Stimulated activated CD4-positive, alpha-beta T cell treated with anti-CD3 and anti-CD28 coated beads, Interleukin-12 subunit alpha, Interleukin-12 subunit beta, amount 100 ng/mL, for 48 hours (primary cell): ENCODE measurements around the gene TMEM178A.

Experiments
- DNase-seq, 3 donors: peaks; one replicate each; pipeline ENCODE4 v3.0.0-alpha.2; 2020; ENCODE audit warnings: low read depth in 2 of 3, low spot score in 1 of 3

Gene TMEM178A

DNA sequence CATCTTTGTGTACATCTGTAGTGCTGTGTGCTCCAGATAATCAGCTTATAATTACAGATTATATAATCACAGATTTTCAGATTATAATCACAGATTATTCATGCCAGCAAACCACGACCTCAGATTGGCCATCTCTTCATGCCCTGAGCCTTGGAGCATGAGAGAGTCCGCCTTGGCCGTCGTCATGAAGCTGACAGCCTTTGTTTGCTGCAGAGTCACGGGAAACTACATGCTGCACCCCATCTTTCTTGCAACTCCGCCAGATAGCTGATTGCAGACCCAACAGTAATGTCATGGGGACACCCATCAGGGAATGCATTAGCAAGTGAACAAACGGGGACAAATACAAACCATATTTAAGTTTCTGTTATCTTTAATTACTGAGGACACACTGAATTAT lies 7.3 kb downstream of the TMEM178A start:
- no peak for DNase-seq

DNA sequence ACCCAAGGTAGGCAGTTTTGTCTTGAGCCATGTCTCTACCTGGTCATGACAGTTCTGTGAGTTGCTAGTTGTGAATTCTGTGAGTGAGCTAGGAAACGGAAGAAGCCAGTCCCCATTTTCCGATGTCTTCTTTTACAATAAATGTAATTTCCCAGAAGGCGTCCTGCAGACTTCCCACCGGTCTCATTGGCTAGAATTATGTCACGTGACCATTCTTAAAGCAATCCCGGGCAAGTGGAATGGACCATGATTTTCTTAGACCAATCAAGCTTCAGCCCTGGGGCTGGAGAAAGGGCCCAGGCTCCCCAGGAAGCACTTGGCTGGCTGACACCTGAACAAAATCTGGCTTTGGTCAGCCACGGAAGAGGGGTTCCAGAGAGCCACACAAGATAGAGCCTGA lies 10.6 kb downstream of the TMEM178A start:
- DNase-seq, result no peak

DNA sequence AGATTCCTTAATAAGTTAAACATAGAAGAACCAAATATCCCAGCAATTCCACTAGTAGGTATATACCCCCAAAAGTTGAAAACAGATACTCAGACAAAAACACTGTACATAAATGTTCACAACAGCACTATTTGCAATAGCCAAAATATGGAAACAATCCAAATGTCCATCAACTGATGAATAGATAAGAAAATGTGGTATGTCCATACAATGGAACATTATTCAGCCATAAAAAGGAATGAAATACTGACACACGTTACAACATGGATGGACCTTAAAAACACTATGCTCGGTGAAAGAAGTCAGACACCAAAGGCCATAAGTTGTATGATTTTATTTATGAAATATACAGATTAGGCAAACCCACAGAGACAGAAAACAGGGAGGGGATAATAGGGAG lies 12.5 kb downstream of the TMEM178A start:
- DNase-seq, result no peak

DNA sequence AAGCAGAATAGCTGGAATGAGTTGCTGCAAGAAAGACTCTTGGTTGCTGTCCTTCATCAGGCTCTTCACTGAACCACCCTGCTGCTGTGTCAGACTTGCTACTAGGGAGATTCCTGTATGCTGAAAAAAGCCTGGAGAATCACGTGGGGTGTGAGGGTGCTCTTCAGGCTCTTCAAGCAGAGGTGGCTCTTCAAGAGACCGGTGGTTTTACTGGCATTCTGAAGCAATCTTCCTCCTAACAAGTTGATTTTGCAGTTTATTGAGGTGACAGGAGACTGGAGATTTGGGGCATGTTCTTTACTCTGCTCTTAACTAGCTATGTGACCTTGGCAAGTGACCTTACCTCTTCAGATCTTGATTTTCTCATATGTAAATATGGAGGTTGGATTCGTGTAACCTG lies 14.1 kb downstream of the TMEM178A start:
- DNase-seq, result no peak

DNA sequence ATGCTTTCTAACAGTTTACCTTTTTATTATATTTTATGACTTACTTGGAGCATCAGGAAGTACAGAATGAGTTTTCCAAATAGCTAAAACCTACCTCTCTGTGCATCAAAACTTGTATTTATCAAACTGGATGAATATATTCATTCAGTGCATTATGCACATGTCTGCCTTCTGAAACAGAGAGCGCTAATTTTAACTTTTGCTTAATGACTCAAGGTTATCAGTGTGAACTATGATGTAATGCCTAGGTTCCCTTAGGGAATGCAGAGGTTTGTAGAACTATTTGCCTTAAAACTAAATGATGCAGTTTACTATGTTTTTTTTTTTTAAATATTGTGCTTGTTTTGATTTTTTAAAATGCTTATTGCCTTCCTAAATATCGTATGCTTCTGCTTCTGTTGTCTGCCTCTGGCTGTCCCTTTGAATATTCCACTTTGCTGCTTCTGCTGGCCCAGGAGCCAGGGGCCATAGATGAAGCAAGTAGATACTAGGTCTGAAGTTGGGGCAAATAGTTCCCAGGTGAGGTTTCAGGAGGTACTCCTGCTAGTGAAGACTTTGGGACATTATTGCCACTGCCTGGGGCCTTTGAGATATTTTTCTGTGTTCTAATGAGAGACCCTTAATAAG lies 16.5 kb downstream of the TMEM178A start:
- DNase-seq, result no peak

DNA sequence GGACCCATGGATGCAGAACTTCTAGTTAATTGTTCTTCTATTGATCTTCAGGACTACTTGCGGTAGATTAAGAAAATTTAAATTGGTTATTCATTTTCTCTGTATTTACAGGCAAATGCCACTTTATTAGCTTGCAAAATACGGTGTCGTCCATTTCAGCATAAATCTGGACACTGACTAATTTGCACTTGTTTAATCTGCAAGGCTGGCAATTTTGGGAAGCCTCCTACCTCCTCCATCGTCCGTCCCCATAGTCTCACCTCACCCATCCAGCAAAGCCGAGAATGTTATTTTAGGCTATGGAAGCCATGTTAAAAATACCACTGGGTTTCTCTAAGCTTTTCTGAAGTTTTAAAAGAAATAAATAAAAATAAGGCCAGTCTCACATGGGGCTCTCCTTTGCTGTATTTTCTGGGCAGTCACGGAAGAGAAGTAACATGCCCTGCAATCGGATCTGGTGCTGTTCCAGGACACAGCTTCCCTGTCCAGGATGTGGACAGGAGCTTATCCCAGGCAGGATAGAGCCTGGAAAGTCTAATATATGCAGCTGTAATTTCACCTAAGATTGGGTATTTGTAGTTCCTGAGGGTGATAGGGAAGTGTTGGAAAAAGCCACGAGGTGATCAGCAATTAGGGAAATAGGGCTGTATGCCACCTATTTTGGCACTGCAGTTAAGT lies 17.4 kb downstream of the TMEM178A start:
- no peak for DNase-seq

DNA sequence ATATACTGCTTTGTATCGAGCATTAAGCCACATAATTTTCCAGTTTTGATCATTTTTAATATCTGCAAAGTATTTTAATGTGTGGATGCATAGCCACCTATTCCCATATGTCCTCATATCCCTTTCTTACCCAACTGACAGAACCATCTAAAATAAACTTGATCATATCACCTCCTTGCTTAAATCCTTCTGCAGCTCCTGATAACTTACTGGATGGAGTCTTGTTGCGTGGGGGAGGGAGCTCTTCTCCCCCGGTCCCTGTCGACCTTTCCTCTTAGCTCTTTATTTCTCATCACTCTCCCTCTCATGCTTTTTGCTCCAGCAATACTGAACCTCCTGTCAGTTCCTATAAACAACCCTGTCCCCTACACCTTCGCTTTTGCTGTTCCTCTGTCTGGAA lies 18.7 kb downstream of the TMEM178A start:
- DNase-seq, result no peak

DNA sequence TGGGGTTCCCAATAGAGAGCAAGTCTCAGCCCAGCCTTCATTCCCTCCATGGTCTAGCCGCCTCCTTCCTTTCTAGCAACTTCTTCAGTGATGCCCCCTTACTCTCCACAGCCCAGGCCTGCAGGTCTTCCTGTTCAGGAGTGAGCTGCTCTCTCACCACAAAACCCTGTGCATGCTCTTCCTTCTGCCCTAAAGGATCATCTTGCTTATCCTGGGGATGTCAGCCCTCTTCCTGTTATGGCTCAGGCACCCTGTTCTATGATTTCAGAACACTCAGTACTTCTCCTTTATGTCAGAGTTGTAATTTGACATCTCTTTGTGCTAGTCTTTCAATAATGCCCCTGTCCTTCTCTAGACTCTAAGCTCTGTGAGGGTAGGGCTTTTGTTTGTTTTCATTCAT lies 19.4 kb downstream of the TMEM178A start:
- DNase-seq, result no peak

DNA sequence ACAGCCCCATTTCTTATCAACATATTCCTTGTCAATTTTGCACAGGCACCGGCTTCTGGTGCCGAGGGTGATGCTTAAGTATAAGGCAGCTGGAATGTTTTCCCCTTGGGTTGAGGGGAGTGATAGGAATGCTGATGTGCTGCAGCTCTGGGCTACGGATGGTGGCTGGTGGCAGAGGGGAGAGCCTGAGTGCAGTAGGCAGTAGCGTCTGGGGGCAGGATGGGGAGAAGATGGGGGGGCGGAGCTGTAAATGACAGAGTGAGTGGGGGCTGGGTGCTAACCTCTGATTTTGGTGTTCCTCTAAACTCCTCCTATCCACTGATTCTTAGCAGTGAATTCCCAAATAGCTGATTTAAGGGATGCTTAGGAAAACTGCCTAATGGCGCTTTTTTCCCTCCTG lies 20.7 kb downstream of the TMEM178A start:
- no peak for DNase-seq

DNA sequence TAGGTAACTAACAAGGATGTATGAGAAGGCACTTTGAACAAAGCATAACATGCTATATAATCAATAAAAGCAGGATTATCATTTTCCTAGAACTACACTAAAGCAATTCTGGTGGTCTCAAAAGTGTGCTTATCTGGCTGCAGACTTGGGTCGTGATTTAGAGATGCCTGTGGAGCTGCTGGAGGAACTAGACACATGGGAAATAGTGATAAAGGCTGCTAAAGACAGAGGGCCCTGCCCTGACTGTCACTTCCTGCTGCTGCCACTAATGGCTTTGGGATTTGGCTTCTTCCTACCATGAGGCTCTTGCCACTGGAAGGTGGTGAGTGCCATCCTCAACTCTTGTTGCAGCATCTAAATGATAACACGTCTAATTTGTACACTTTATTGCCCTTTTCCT lies 22.5 kb downstream of the TMEM178A start:
- no peak for DNase-seq

DNA sequence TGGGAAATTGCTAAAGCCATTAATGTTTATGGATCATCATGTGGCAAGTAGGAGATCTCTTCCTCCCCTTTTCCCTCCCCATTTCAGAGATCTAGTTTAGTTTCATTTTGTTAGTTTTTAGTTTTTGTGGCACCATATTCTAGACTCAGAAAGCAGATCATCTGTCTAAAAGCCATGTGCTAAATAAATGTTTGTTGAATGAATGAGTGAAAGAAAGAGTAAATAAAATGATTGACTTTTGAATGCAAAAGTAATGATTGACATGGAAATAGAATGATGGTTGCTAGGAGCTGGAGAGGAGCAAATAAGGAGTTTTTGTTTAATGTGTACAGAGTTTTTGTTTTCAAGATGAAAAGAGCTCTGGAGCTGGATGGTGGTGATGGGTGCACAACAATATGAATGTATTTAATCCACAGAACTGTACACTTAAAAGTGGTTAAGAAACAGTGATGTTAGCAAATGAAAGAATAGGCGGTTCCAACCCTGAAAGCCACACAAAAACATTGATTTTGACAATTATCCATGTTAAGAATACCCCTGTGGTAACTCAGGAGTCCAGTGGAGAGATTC lies 23.6 kb downstream of the TMEM178A start:
- DNase-seq, result no peak

DNA sequence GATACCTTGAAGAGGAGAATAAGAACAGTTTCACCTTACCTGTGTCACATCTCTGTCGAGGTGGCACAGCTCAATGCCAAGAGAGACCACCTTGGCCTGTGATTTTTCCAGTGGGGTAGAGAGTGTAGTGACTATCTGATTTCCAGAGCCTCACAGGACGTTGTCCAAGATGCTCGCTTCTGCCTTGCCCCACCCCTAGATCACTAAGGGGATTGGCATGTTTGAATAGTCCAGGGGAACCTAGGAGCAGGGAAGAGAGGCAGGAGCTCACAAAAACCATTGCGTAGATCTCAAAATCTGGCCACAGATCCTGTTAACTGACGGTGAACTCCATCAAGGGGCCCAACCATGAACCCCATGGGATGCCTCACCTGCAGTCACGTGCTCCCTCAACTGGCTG lies 24.2 kb downstream of the TMEM178A start:
- no peak for DNase-seq

DNA sequence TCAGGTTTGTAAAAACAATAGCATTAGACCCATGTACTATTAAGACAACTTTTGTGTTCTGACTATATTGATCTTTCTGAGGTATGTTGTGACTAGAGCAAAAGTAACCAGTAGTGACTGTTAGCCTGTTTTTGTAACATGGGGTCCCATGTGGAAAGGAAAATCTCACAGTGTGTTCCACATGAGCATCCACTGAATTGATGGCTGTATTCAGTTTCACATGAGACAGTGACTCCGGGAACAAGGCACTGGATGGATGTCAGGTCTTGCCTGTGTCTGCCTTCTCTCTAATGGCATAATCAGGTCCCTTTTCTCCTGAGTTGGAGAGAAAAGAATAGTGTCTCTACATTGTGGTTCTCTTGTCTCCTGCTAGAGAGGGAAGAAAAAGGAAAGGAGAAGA lies 27.5 kb downstream of the TMEM178A start:
- DNase-seq, result no peak

DNA sequence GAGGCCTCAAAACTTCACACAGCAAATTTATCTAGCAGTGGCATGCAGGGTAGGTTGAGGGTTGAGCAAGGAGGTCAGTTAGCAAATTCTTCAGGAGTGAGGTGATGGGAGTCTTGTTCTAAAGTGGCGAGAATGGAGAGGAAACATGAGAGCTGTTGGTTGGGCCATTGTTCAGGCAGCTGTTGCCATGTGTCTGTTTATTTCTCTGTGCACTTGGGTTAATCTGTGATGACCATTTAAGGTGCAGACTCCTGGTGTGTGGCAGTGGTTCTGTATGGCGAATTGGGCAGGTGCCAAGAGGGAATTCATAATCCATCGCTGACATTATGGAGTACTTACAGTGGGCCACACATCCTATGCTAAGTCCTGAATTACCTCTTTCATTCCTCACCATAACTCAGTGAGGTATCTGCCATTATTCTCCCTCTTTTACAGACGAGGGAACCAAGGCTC lies 30.4 kb downstream of the TMEM178A start:
- no peak for DNase-seq

DNA sequence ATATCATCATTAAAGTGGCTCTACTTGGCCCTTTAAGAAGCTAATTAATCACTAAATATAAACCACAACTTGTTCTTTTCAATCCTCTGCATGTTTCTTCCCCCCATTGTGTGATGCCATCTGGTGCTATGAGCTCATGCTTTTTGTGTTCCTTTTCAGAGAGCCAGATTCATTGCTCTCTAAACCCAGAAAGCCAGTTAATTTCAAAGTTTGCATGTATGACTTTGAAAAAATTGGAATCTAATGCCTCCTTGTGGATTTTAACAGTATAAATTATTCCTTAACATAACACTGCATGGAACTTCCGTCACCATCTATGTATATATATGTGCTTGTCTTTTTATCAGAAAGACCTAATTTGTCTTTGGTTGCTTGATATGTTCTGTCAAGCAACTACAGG lies 31.1 kb downstream of the TMEM178A start:
- DNase-seq, result no peak

DNA sequence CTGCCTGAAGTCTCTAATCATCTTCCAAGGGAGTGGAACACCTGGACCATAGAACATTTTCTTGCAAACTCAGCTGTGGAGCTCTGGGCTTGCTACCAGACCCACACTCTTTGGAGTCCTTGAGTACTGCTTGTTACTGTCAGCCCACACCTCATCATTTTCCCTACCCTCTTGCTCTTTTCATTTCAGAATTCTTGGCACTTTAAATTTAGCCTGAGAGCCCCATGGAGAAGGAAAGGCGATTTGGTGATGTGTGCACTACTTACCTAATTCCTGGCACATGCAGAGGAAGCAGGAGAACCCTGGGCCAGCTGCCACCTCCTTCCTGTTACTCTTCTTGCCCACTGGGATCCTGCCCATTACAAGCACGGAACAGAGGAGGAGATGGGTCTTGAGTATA lies 31.7 kb downstream of the TMEM178A start:
- no peak for DNase-seq

DNA sequence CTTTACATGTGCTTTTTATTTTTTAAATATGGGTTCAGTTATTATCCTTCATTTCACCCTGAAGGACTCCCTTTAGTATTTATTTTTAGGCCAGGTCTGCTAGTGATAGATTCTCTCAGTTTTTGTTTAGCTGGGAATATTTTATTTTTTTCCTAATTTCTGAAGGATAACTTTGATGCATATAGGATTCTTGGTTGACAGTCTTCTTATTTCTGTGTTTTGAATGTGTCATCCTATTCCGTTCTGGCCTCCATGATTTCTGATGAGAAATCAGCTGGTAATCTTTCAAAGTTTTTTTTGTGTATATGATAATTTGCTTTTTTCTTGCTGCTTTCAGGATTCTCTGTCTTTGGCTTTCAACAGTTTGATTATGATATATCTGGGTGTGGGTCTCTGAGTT lies 35.4 kb downstream of the TMEM178A start:
- no peak for DNase-seq

DNA sequence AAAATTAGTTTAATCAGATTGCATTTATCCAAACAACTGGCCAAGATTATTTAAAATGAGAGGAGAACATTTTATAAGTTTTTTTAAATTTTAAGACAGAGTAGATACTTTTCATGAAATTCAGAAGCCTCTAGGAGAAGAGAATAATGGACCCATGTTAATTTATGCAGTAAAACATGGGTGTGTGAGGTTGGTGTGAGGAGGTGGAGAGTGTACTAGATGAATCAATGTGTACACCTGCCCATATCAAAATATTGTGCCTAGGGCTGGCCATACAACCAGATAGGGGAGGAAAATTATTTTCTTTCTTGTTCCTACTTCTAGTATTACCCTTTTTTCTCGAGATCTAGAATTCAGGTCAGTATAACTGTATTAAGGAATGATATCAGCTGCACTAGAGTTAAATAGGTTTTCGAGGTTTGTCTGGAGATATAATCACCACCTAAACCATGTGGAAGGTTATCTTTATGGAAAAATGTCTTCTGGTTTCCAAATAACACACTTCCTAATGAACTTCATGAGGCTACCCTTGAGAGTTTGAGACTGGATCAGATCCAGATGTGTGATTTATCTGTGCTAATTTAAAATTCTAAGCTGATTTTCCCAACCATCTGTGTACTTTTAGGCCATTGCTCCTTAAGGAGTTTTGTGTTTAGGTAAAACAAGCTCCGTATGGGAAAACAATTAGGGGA lies 37.6 kb downstream of the TMEM178A start:
- no peak for DNase-seq

DNA sequence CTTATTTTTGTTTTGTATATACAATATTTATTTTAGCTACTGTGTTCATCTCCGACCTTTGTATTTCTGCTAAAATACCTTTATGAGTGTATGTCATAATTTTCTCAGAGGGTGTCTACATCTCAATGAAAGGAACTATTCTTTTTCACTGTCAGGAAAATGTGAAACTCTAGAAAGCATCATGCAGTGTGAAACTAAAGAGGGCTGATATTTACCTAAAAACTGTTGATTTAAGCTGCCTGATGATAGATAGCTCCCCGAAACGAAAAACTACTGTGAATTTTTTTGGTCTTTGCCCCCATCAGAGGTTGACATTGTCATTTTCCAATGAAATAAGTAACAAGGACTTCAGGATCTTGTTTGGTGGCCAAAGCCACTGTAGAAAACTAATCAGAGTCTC lies 38.8 kb downstream of the TMEM178A start:
- DNase-seq, result no peak

DNA sequence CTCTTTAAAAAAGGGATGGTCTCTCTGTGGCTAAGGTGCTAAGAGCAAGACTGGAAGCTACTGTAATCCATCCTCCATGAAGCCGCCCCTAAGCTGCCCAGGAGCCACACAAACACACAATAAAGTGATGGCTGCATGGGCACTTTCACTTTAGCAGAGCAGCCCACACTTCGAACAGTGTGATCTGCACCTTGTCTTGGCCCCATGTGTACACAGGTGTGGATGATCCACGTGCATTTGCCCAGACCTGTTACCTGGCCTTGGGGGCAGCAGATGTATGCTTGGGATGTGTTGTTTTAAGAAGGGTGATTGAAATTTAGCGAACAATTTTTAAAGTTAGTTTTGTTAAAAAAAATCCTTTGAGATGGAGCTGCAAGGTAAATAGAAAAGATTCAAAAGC lies 39.9 kb downstream of the TMEM178A start:
- no peak for DNase-seq

DNA sequence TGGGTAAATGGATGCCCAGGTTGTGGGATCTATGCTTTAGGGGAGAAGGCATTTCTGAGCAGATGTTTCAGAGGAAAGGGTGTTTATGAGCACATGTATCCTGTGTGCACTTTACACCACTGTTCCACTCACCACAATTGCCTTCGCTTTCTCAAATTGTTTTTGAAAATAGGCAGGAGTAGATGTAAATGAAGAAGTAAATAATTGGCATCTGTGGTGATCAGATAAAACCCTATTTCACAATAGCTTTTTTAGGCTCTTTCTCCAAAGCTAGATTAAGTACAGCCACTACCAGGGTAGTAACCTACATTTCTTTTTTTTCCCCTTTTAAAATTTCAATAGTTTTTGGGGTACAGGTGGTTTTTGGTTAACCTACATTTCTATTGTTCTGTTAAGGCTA lies 40.6 kb downstream of the TMEM178A start:
- no peak for DNase-seq

DNA sequence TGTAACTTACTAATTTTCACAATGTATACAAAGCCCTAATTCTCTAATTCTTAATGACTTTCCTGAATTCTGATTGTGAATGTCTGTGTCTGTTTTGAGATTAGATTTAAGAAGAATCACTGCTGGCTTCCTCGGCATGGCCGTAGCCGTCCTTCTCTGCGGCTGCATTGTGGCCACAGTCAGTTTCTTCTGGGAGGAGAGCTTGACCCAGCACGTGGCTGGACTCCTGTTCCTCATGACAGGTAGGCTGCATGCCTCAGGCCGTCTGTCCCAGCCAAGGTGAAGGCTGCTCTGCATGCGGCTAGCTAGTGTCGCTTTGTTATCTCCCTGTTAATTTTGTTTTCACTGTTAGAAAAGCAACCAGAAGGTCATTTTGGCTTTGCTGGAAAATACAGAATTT lies 41.2 kb downstream of the TMEM178A start:
- no peak for DNase-seq
